Measurements from ENCODE around the gene PDZRN3.

DNA sequence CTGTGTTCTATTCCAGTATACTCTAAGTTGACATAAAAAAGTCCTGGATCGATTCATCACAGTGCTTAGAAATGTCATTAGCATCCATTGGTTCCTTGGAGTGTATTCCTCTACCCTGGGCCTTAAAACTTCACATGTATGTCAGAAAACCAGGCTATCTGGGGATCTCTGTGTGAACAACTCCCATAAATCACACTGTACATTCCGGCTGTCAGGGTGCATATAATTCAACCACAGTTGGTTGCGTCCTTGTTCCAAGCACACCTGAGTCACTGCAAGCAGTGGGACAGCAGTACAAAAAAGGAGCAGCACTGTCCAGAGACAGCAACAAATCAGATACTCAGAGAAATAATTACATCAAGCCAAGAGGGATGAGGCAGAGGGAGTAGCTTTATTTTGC lies 52.4 kb downstream of the PDZRN3 start:
- TF ChIP-seq ZNF317 (CRISPR knock-in tag; IDR thresholded peaks at IDR 0.05) (no peak), POLR2A (IDR thresholded peaks at IDR 0.05; ENCODE audit: insufficient read depth in 1 of 2, low read depth in 2 of 2, low read length in 2 of 2) (no peak)
- TF ChIP-seq, protein P1, sequence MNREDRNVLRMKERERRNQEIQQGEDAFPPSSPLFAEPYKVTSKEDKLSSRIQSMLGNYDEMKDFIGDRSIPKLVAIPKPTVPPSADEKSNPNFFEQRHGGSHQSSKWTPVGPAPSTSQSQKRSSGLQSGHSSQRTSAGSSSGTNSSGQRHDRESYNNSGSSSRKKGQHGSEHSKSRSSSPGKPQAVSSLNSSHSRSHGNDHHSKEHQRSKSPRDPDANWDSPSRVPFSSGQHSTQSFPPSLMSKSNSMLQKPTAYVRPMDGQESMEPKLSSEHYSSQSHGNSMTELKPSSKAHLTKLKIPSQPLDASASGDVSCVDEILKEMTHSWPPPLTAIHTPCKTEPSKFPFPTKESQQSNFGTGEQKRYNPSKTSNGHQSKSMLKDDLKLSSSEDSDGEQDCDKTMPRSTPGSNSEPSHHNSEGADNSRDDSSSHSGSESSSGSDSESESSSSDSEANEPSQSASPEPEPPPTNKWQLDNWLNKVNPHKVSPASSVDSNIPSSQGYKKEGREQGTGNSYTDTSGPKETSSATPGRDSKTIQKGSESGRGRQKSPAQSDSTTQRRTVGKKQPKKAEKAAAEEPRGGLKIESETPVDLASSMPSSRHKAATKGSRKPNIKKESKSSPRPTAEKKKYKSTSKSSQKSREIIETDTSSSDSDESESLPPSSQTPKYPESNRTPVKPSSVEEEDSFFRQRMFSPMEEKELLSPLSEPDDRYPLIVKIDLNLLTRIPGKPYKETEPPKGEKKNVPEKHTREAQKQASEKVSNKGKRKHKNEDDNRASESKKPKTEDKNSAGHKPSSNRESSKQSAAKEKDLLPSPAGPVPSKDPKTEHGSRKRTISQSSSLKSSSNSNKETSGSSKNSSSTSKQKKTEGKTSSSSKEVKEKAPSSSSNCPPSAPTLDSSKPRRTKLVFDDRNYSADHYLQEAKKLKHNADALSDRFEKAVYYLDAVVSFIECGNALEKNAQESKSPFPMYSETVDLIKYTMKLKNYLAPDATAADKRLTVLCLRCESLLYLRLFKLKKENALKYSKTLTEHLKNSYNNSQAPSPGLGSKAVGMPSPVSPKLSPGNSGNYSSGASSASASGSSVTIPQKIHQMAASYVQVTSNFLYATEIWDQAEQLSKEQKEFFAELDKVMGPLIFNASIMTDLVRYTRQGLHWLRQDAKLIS (CRISPR knock-in tag; IDR thresholded peaks at IDR 0.05): no peak
- TF ChIP-seq, protein P2, sequence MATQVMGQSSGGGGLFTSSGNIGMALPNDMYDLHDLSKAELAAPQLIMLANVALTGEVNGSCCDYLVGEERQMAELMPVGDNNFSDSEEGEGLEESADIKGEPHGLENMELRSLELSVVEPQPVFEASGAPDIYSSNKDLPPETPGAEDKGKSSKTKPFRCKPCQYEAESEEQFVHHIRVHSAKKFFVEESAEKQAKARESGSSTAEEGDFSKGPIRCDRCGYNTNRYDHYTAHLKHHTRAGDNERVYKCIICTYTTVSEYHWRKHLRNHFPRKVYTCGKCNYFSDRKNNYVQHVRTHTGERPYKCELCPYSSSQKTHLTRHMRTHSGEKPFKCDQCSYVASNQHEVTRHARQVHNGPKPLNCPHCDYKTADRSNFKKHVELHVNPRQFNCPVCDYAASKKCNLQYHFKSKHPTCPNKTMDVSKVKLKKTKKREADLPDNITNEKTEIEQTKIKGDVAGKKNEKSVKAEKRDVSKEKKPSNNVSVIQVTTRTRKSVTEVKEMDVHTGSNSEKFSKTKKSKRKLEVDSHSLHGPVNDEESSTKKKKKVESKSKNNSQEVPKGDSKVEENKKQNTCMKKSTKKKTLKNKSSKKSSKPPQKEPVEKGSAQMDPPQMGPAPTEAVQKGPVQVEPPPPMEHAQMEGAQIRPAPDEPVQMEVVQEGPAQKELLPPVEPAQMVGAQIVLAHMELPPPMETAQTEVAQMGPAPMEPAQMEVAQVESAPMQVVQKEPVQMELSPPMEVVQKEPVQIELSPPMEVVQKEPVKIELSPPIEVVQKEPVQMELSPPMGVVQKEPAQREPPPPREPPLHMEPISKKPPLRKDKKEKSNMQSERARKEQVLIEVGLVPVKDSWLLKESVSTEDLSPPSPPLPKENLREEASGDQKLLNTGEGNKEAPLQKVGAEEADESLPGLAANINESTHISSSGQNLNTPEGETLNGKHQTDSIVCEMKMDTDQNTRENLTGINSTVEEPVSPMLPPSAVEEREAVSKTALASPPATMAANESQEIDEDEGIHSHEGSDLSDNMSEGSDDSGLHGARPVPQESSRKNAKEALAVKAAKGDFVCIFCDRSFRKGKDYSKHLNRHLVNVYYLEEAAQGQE (IDR thresholded peaks at IDR 0.05; ENCODE audit: borderline replicate concordance in 1 of 2, low read depth in 1 of 2, low read length in 2 of 2): no peak
- TF ChIP-seq, protein P3, sequence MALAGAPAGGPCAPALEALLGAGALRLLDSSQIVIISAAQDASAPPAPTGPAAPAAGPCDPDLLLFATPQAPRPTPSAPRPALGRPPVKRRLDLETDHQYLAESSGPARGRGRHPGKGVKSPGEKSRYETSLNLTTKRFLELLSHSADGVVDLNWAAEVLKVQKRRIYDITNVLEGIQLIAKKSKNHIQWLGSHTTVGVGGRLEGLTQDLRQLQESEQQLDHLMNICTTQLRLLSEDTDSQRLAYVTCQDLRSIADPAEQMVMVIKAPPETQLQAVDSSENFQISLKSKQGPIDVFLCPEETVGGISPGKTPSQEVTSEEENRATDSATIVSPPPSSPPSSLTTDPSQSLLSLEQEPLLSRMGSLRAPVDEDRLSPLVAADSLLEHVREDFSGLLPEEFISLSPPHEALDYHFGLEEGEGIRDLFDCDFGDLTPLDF (CRISPR knock-in tag; IDR thresholded peaks at IDR 0.05): no peak

Data from HepG2 (cell line).